Common myeloid progenitor, CD34-positive (primary cell): ENCODE data around the gene ACR.
A peak's percentile ranks its signal among the peaks of the same experiment; 100 is the strongest.
"Not testable (repeated sequence)": the region's sequence is repeated elsewhere in the genome, so short reads cannot be mapped to it uniquely, and the experiment has no call there.

Source experiments
- CTCF ChIA-PET: fragments of 350-600 bp; sonication (Branson Sonifier 250); formaldehyde crosslinking; loops from one replicate; lab custom pipeline; 2021; ENCODE audit warnings: antibody characterized with exemption; lab: Charles Lee
- POLR2A ChIA-PET: fragments of 350-600 bp; sonication (Branson Sonifier 250); formaldehyde crosslinking; loops from one replicate; lab custom pipeline; 2021; ENCODE audit warnings: antibody characterized with exemption; lab: Charles Lee
- DNase-seq, 3 donors: peaks; one replicate each; pipeline versions ENCODE4 v3.0.0 to v3.0.0-alpha.2; 2013
- H3K27ac ChIP-seq, 2 experiments: 1 replicate in 1 of 2; 2 replicates in 1 of 2; pipeline ENCODE4 v1.7.0; 2013; ENCODE audit warnings: inconsistent platforms in 2 of 2, low read length in 2 of 2, mild to moderate bottlenecking in 2 of 2, low read depth in 1 of 2, moderate library complexity in 1 of 2; ENCODE audit not compliant: severe bottlenecking in 2 of 2, insufficient read depth in 1 of 2, poor library complexity in 1 of 2
- H3K27me3 ChIP-seq, 5 experiments: replicated peaks in 2 of 5; 1 replicate in 3 of 5; 2 replicates in 2 of 5; pipeline versions ENCODE4 v1.6.1 to v1.7.0; 2013; ENCODE audit warnings: low read length in 4 of 5, mild to moderate bottlenecking in 2 of 5, moderate library complexity in 2 of 5, inconsistent platforms in 1 of 5; ENCODE audit not compliant: insufficient read depth in 5 of 5, control insufficient read depth in 4 of 5
- H3K36me3 ChIP-seq, 4 experiments: 1 replicate in 2 of 4; 2 replicates in 2 of 4; pipeline versions ENCODE4 v1.6.1 to v1.7.0; 2013; ENCODE audit warnings: low read length in 3 of 4, control low read depth in 1 of 4, mild to moderate bottlenecking in 1 of 4; ENCODE audit not compliant: control insufficient read depth in 4 of 4, insufficient read depth in 4 of 4
- H3K4me1 ChIP-seq, 4 experiments: 1 replicate in 3 of 4; 2 replicates in 1 of 4; pipeline versions ENCODE4 v1.6.1 to v1.7.1; 2013; ENCODE audit warnings: low read length in 3 of 4, mild to moderate bottlenecking in 3 of 4, control low read depth in 1 of 4, inconsistent platforms in 1 of 4, moderate library complexity in 1 of 4; ENCODE audit not compliant: control insufficient read depth in 4 of 4, insufficient read depth in 4 of 4; ENCODE audit errors: control extremely low read depth in 1 of 4
- H3K4me3 ChIP-seq, 7 experiments: 1 replicate in 4 of 7; 2 replicates in 3 of 7; pipeline versions ENCODE4 v1.5.1 to v1.7.0; 2013; ENCODE audit warnings: mild to moderate bottlenecking in 7 of 7, low read length in 6 of 7, moderate library complexity in 6 of 7, inconsistent platforms in 2 of 7, low read depth in 2 of 7, control low read depth in 1 of 7; ENCODE audit not compliant: insufficient read depth in 4 of 7, control insufficient read depth in 1 of 7; ENCODE audit errors: extremely low read depth in 1 of 7
- H3K9me3 ChIP-seq, 5 experiments: 1 replicate in 4 of 5; 2 replicates in 1 of 5; pipeline versions ENCODE4 v1.6.1 to v1.7.1; 2013; ENCODE audit warnings: low read length in 4 of 5, mild to moderate bottlenecking in 2 of 5, inconsistent platforms in 1 of 5, low read depth in 1 of 5, moderate library complexity in 1 of 5; ENCODE audit not compliant: control insufficient read depth in 4 of 5, insufficient read depth in 2 of 5; ENCODE audit errors: control extremely low read depth in 1 of 5
- WGBS: methylation state at CpG from one replicate; pipeline ENCODE4 v1.1.5; 2013; ENCODE audit not compliant: insufficient coverage; 5-methylcytosine and 5-hydroxymethylcytosine counted together

Gene ACR

DNA sequence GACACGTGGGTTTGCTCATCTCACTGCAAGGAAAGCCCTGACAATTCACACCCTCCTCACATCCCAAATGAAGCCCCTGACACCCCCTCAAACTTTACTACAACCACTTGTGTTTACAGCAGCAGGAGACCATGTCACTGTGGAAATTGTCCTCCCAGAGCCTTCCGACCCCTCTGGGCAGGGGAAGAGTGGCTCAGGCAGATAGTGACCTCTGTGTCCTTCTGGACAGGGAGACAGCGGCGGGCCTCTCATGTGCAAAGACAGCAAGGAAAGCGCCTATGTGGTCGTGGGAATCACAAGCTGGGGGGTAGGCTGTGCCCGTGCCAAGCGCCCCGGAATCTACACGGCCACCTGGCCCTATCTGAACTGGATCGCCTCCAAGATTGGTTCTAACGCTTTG is 6.4 kb downstream of the ACR start:
- no CpG with 5 or more reads among the region's 12 CpGs for WGBS
- POLR2A ChIA-PET, H3K9me3 ChIP-seq, H3K36me3 ChIP-seq, H3K27ac ChIP-seq, H3K27me3 ChIP-seq, CTCF ChIA-PET, H3K4me3 ChIP-seq, H3K4me1 ChIP-seq: not testable (repeated sequence)
- DNase-seq: peak in 1 of 3 donors; percentile 15

DNA sequence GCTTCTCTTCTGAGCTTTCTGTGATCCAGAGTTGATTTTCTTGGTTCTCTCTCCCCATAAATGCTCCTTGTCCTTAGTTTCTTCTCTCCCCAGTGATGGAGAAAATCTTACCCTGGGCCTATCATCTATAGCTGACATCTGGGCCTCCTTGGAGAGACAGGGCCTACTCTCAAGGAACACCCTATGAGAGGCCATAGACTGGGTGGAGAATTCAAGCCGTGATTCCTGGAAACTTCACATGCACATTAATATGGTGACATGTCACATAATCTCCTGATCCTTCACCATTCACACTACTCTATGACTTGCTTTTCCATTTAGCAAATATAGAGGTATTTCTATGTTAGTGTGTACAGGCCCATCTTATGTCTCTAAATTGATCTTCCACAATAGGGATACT is 9.5 kb downstream of the ACR start:
- H3K27me3 ChIP-seq, H3K9me3 ChIP-seq, H3K27ac ChIP-seq, CTCF ChIA-PET, DNase-seq, H3K4me1 ChIP-seq, H3K36me3 ChIP-seq, POLR2A ChIA-PET, H3K4me3 ChIP-seq: not testable (repeated sequence)
- WGBS: no CpG with 5 or more reads among the region's 1 CpG

DNA sequence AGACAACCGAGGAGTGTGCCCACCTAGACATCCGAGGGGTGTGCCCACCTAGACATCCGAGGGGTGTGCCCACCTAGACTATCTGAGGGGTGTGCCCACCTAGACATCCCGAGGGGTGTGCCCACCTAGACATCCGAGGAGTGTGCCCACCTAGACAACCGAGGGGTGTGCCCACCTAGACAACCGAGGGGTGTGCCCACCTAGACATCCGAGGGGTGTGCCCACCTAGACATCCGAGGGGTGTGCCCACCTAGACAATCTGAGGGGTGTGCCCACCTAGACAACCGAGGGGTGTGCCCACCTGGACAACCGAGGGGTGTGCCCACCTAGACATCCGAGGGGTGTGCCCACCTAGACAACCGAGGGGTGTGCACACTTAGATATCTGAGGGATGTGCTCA is 10.6 kb downstream of the ACR start:
- H3K27me3 ChIP-seq, H3K4me1 ChIP-seq, H3K36me3 ChIP-seq, DNase-seq, POLR2A ChIA-PET, CTCF ChIA-PET, H3K27ac ChIP-seq, H3K4me3 ChIP-seq, H3K9me3 ChIP-seq: not testable (repeated sequence)
- 100% methylated on average over 1 of the region's 13 CpGs for WGBS

DNA sequence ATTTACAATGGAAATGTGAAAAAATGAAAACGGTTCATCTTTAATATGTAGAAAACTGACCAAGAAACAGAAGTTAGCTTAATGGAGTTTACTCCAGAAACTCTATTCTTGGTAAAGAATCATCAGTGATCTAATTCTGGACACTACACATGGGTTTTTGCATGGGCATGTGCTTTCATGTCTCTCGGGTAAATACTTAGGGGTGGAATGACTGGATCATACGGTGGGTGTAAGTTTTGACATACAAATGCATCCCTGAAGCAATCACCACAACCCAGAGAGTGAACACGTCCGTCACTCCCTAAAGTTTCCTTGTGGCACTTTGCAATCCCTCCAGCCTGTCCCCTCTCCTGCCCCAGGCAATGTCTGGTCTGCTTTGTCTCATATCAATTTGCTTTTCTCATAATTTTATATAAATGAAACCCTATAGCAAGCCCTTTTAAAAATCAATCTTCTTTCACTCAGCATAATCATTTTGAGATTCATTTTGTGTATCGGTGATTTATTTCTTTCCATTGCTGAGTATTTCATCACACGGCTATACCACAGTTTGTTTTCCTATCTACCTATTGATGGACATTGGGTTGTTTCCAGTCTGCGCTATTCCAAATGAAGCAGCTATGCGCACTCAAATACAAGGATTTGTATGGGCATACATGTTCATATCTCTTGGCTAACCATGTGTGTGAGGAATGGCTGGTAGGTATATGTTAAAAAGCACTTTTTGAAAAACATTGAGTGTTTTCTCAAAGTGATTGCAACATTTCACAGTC is 11.5 kb downstream of the ACR start:
- H3K27me3 ChIP-seq, POLR2A ChIA-PET, H3K27ac ChIP-seq, CTCF ChIA-PET, H3K4me1 ChIP-seq, H3K9me3 ChIP-seq, H3K4me3 ChIP-seq, DNase-seq, H3K36me3 ChIP-seq: not testable (repeated sequence)
- WGBS: 79% methylated on average over 2 of the region's 9 CpGs

DNA sequence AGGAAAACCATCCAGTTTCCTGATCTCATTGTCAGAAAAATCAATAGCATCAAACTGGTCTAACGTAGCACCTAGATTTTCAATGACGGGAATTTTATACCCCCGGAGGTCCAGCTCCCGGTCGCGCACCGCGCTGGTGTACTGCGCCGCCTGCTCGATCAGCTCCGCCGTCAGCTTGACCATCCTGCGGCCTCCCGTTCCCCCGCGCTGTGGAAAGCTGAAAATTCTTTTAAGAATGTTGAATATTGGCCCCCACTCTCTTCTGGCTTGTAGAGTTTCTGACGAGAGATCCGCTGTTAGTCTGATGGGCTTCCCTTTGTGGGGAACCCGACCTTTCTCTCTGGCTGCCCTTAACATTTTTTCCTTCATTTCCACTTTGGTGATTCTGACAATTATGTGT is 17.2 kb downstream of the ACR start:
- H3K9me3 ChIP-seq, CTCF ChIA-PET, H3K4me1 ChIP-seq, H3K36me3 ChIP-seq, H3K27ac ChIP-seq, DNase-seq, H3K4me3 ChIP-seq, POLR2A ChIA-PET, H3K27me3 ChIP-seq: not testable (repeated sequence)
- 83% methylated on average over 3 of the region's 20 CpGs for WGBS

DNA sequence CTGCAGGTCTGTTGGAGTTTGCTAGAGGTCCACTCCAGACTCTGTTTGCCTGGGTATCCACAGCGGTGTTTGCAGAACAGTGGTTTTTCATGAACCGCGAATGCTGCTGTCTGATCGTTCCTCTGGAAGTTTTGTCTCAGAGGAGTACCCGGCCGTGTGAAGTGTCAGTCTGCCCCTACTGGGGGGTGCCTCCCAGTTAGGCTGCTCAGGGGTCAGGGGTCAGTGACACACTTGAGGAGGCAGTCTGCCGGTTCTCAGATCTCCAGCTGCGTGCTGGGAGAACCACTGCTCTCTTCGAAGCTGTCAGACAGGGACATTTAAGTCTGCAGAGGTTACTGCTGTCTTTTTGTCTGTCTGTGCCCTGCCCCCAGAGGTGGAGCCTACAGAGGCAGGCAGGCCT is 18.4 kb downstream of the ACR start:
- H3K27me3 ChIP-seq, H3K36me3 ChIP-seq, CTCF ChIA-PET, H3K4me3 ChIP-seq, H3K27ac ChIP-seq, H3K4me1 ChIP-seq, POLR2A ChIA-PET, H3K9me3 ChIP-seq, DNase-seq: not testable (repeated sequence)
- WGBS: 10% methylated on average over 2 of the region's 9 CpGs

DNA sequence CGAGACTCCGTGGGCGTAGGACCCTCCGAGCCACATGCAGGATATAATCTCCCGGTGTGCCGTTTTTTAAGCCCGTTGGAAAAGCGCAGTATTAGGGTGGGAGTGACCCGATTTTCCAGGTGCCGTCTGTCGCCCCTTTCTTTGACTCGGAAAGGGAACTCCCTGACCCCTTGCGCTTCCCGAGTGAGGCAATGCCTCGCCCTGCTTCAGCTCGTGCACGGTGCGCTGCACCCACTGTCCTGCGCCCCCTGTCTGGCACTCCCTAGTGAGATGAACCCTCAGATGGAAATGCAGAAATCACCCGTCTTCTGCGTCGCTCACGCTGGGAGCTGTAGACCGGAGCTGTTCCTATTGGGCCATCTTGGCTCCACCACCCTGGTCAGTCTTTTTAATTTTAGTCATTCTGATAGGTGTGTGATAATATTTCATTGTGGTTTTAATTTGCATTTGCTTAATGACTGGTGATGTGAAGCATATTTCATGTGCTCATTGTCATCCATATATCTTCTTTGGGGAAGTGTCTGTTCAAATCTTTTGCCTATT is 19.0 kb downstream of the ACR start:
- H3K4me3 ChIP-seq: peak overlapping the region in 6 of 7 experiments; percentile 37 to 76 (median 58)
- H3K27ac ChIP-seq, H3K9me3 ChIP-seq, H3K36me3 ChIP-seq, H3K27me3 ChIP-seq, POLR2A ChIA-PET, H3K4me1 ChIP-seq: not testable (repeated sequence)
- CTCF ChIA-PET: interaction anchor here (0.6 kb wide), 1 partner anchor 19 kb away, joined by 3 read pairs; the partner anchor contains the start of gene ACR
- WGBS: 4% methylated on average over 16 of the region's 24 CpGs
- peak; percentile 27 to 52 (median 28) for DNase-seq
